ENCODE measurements around the gene KAT8.
"Not testable (repeated sequence)": the region's sequence is repeated elsewhere in the genome, so short reads cannot be mapped to it uniquely, and the experiment has no call there.

GRCh38 chr16:31136822-31137499, 19.5 kb downstream of the KAT8 start:
- not testable (repeated sequence) for TF ChIP-seq CTCF (conservative IDR thresholded peaks at IDR 0.05; ENCODE audit: low read length); EZH2phosphoT487 (IDR thresholded peaks at IDR 0.05; ENCODE audit: borderline replicate concordance, low read depth, low read length)
